Keratinocyte (primary cell): ENCODE data around the gene EGF.

Source experiments
- EZH2 ChIP-seq: IDR thresholded peaks from one replicate; pipeline ENCODE4 v1.6.1; 2012; ENCODE audit warnings: inconsistent platforms, mild to moderate bottlenecking, low read length, moderate library complexity
- TF ChIP-seq, protein P1 (sequence below), 3 experiments: IDR thresholded peaks in 1 of 3; conservative IDR thresholded peaks in 1 of 3; optimal IDR thresholded peaks in 1 of 3; 2 replicates in 2 of 3; 3 replicates in 1 of 3; pipeline versions ENCODE3 to v1.5.1; 2011; ENCODE audit warnings: low read length in 3 of 3, mild to moderate bottlenecking in 3 of 3, moderate library complexity in 2 of 3, control low read depth in 1 of 3, inconsistent platforms in 1 of 3; ENCODE audit not compliant: insufficient read depth in 2 of 3; ENCODE audit errors: extremely low read depth in 1 of 3

DNA sequence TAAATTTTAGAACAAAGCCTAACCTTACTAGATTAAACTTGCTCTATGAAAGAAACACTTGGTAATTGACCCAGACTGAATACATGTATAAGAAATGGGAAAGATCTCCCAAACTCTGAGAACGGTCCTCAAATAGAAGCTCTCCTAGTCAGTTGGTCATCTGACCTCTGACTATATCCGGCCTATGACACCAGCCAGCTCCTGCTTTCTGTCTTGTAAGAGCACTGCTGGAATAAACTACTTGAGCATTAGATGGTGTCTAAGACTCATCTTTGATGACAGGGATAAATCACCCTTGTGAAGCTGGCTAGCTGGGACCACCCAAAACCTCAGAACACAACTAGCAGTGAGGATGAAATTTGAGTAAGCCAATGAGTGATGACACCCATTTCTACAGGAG is 40.6 kb upstream of the EGF start:
- TF ChIP-seq, protein P1, sequence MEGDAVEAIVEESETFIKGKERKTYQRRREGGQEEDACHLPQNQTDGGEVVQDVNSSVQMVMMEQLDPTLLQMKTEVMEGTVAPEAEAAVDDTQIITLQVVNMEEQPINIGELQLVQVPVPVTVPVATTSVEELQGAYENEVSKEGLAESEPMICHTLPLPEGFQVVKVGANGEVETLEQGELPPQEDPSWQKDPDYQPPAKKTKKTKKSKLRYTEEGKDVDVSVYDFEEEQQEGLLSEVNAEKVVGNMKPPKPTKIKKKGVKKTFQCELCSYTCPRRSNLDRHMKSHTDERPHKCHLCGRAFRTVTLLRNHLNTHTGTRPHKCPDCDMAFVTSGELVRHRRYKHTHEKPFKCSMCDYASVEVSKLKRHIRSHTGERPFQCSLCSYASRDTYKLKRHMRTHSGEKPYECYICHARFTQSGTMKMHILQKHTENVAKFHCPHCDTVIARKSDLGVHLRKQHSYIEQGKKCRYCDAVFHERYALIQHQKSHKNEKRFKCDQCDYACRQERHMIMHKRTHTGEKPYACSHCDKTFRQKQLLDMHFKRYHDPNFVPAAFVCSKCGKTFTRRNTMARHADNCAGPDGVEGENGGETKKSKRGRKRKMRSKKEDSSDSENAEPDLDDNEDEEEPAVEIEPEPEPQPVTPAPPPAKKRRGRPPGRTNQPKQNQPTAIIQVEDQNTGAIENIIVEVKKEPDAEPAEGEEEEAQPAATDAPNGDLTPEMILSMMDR (optimal IDR thresholded peaks at IDR 0.05 in 1 of 3, IDR thresholded peaks at IDR 0.05 in 1 of 3, conservative IDR thresholded peaks at IDR 0.05 in 1 of 3; ENCODE audit: extremely low read depth in 1 of 3, insufficient read depth in 2 of 3, low read length in 3 of 3), result no peak
- no peak for TF ChIP-seq EZH2
